Peyer's patch (tissue), 4 donors: ENCODE measurements around the gene GULP1. TPM values are rescaled to one million over a fixed set of nuclear protein-coding genes. Genes with fewer than 3 reads are reported as not detected.

Experiments used
- DNase-seq, 3 donors: peaks; one replicate each; pipeline ENCODE4 v3.0.0-alpha.2; 2017 to 2019
- H3K27ac ChIP-seq, 4 donors: fragments of 200-600 bp; sonication (generic); one replicate each; pipeline ENCODE4 v1.5.1; 2016 to 2019
- H3K27me3 ChIP-seq, 2 donors: fragments of 200-600 bp; sonication (generic); one replicate each; pipeline ENCODE4 v1.5.1; 2019
- H3K36me3 ChIP-seq, 3 donors: fragments of 200-600 bp; sonication (generic); one replicate each; pipeline ENCODE4 v1.5.1; 2016 to 2019
- H3K4me1 ChIP-seq, 4 donors: fragments of 200-600 bp; sonication (generic); one replicate each; pipeline ENCODE4 v1.5.1; 2016 to 2019
- H3K4me3 ChIP-seq, 4 donors: fragments of 200-600 bp; sonication (generic); 1 replicate in 3 of 4; 2 replicates in 1 of 4; pipeline ENCODE4 v1.5.1; 2016 to 2019; ENCODE audit warnings: mild to moderate bottlenecking in 1 of 4
- H3K9me3 ChIP-seq, 4 donors: fragments of 200-600 bp; sonication (generic); one replicate each; pipeline ENCODE4 v1.5.1; 2016 to 2019; ENCODE audit warnings: mild to moderate bottlenecking in 1 of 4
- CTCF ChIP-seq, 6 experiments: fragments of 450-650 bp in 4 of 6; fragments of 200-600 bp in 2 of 6; sonication (generic) in 1 of 6; IDR thresholded peaks; one replicate each; pipeline ENCODE4 v1.5.1; 2017 to 2019; ENCODE audit warnings: antibody characterized with exemption in 6 of 6, mild to moderate bottlenecking in 3 of 6, moderate library complexity in 1 of 6
- POLR2A ChIP-seq, 2 donors: fragments of 450-650 bp; IDR thresholded peaks; one replicate each; pipeline ENCODE4 v1.5.1; 2017; ENCODE audit warnings: antibody characterized with exemption in 2 of 2, mild to moderate bottlenecking in 2 of 2, moderate library complexity in 2 of 2
- total RNA-seq, 4 donors: library from RNA; depleted of rRNA; stranded (reverse); fragments of >200 nt; gene quantifications; one replicate each; pipeline ENCODE4 v1.1.0, GENCODE V29; 2016

The GULP1 gene
- total RNA-seq, 4 donors from 2014 or later = 18.8 to 101 (median 29.3) TPM

GRCh38 chr2:188404341-188405004 lies 112.8 kb downstream of the GULP1 start:
- Histone ChIP-seq H3K27me3 (no peaks in the 10 kb centered on the region), H3K4me1 (no peaks in the 10 kb centered on the region), H3K9me3 (peaks cover 0 to 4% (median 0%) of the 10 kb centered on the region in 4 donors), H3K27ac (no peak overlapping the region), H3K36me3 (no peaks in the 10 kb centered on the region), H3K4me3 (no peak overlapping the region)
- no peak for DNase-seq
- TF ChIP-seq CTCF (IDR thresholded peaks at IDR 0.05) = no peak
- no peak for TF ChIP-seq POLR2A (IDR thresholded peaks at IDR 0.05)

- H3K4me3 ChIP-seq = no peak overlapping the region
- H3K27ac ChIP-seq = no peak overlapping the region
- no peaks in the 10 kb centered on the region for H3K27me3 ChIP-seq
- no peaks in the 10 kb centered on the region for H3K4me1 ChIP-seq
- no peak for TF ChIP-seq POLR2A (IDR thresholded peaks at IDR 0.05)
- TF ChIP-seq CTCF (IDR thresholded peaks at IDR 0.05) = no peak
- no peak for DNase-seq
- H3K36me3 ChIP-seq = no peaks in the 10 kb centered on the region
- H3K9me3 ChIP-seq = peaks cover 0 to 4% (median 0%) of the 10 kb centered on the region in 4 donors
These were observed 114.7 kb downstream of the GULP1 start for GRCh38 chr2:188406414-188406813.

DNA sequence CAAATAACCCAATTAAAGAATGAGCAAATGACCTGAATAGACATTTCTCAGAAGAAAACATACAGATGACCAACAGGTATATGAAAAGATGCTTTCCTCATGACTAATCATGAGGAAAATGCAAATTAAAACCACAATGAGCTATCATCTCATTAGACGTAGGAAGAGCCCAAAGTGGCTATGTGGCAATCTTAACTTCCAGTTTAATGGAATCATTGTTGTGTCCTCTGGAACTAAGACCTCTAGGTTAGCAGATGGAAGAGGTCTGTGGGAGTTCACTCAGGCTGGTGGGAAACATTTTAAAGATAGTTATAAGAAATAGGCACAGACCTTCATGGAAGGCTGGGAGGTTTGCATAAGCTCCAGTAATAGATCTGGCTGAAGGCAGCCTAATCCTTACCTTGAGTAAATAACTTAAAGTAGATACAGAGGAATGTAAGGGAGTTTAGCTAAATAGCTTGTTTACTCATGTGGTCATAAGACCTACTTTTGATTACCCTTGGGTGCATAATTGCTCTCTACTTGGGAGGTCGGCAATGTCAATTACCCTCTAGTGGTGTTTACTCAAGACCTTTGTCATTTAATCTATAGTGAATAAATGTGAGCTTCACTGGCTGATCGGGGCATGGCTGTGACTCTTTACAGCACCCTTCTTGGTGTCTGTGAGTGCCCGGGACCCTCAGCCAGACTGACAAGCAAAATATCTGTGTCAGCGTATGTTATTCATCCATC lies 119.0 kb downstream of the GULP1 start:
- Histone ChIP-seq H3K27me3 (no peaks in the 10 kb centered on the region), H3K36me3 (no peaks in the 10 kb centered on the region), H3K4me3 (no peak overlapping the region), H3K27ac (no peak overlapping the region), H3K4me1 (no peaks in the 10 kb centered on the region), H3K9me3 (peaks cover 0 to under 1% (median 0%) of the 10 kb centered on the region in 4 donors)
- TF ChIP-seq CTCF (IDR thresholded peaks at IDR 0.05) (no peak), POLR2A (IDR thresholded peaks at IDR 0.05) (no peak)
- no peak for DNase-seq

- no peaks in the 10 kb centered on the region for H3K9me3 ChIP-seq
- H3K27me3 ChIP-seq = no peaks in the 10 kb centered on the region
- DNase-seq = no peak
- no peak overlapping the region for H3K27ac ChIP-seq
- H3K4me1 ChIP-seq = no peaks in the 10 kb centered on the region
- H3K4me3 ChIP-seq = no peak overlapping the region
- TF ChIP-seq POLR2A (IDR thresholded peaks at IDR 0.05) (no peak), CTCF (IDR thresholded peaks at IDR 0.05) (no peak)
- no peaks in the 10 kb centered on the region for H3K36me3 ChIP-seq
These were observed 120.5 kb downstream of the GULP1 start for GRCh38 chr2:188412190-188412589.

- Histone ChIP-seq H3K36me3 (no peaks in the 10 kb centered on the region), H3K9me3 (no peaks in the 10 kb centered on the region), H3K4me3 (no peak overlapping the region), H3K27ac (no peak overlapping the region), H3K27me3 (no peaks in the 10 kb centered on the region), H3K4me1 (no peaks in the 10 kb centered on the region)
- TF ChIP-seq POLR2A (IDR thresholded peaks at IDR 0.05) (no peak), CTCF (IDR thresholded peaks at IDR 0.05) (no peak)
- no peak for DNase-seq
These were observed 122.7 kb downstream of the GULP1 start for GRCh38 chr2:188414411-188414810.
